ENCODE results near the gene ITGAL. TPM values are rescaled to one million over a fixed set of nuclear protein-coding genes. Genes with fewer than 3 reads are reported as not detected.
A peak's percentile ranks its signal among the peaks of the same experiment; 100 is the strongest.

ITGAL gene
- total and polyA plus RNA-seq, 2 of the 13 experiments (the other 11 are each of a cell fraction or from before 2014, with no cell fraction given): 0.86 to 1.2 TPM

- TF ChIP-seq HMGXB4 (CRISPR knock-in tag; IDR thresholded peaks at IDR 0.05; ENCODE audit: borderline replicate concordance in 1 of 2, low read depth in 1 of 2) (peak; percentile 91; a peak in 3 of 4 replicates), MIXL1 (CRISPR knock-in tag; IDR thresholded peaks at IDR 0.05) (0 out of 2 replicates have a peak, but pooled peaks have one; percentile 17), ZNF441 (CRISPR knock-in tag; IDR thresholded peaks at IDR 0.05; ENCODE audit: borderline replicate concordance) (0 out of 2 replicates have a peak, but pooled peaks have one; percentile 66), REL (CRISPR knock-in tag; conservative IDR thresholded peaks at IDR 0.05) (no peak), KAT8 (CRISPR knock-in tag; IDR thresholded peaks at IDR 0.05) (peak; percentile 44; the same call in 1 of the 2 replicates), ZNF670 (CRISPR knock-in tag; IDR thresholded peaks at IDR 0.05; ENCODE audit: borderline replicate concordance) (no peak), ZNF274 (CRISPR knock-in tag; IDR thresholded peaks at IDR 0.05) (peak; percentile 65), ZNF558 (CRISPR knock-in tag; IDR thresholded peaks at IDR 0.05; ENCODE audit: borderline replicate concordance) (no peak), ZC3H13 (CRISPR knock-in tag; IDR thresholded peaks at IDR 0.05) (peak; percentile 60; the same call in 1 of the 2 replicates), RARG (CRISPR knock-in tag; IDR thresholded peaks at IDR 0.05; ENCODE audit: low read depth) (no peak), ZBTB3 (CRISPR knock-in tag; IDR thresholded peaks at IDR 0.05; ENCODE audit: borderline replicate concordance, low read depth) (peak; percentile 84; the same call in 1 of the 2 replicates), ZBTB46 (CRISPR knock-in tag; IDR thresholded peaks at IDR 0.05; ENCODE audit: borderline replicate concordance) (no peak), ZNF777 (CRISPR knock-in tag; IDR thresholded peaks at IDR 0.05) (no peak; the same call in 1 of the 2 replicates), ZNF703 (CRISPR knock-in tag; IDR thresholded peaks at IDR 0.05; ENCODE audit: borderline replicate concordance) (no peak), ZNF20 (CRISPR knock-in tag; IDR thresholded peaks at IDR 0.05) (0 out of 2 replicates have a peak, but pooled peaks have one; percentile 30), YEATS2 (CRISPR knock-in tag; IDR thresholded peaks at IDR 0.05; ENCODE audit: borderline replicate concordance) (peak; percentile 45; the same call in 1 of the 2 replicates), FOXC1 (CRISPR knock-in tag; IDR thresholded peaks at IDR 0.05; ENCODE audit: borderline replicate concordance) (peak; percentile 78; the same call in 1 of the 2 replicates), ARHGAP35 (CRISPR knock-in tag; IDR thresholded peaks at IDR 0.05; ENCODE audit: borderline replicate concordance) (peak; percentile 42; the same call in 1 of the 2 replicates), ONECUT2 (CRISPR knock-in tag; IDR thresholded peaks at IDR 0.05) (peak; percentile 4; the same call in 1 of the 2 replicates), ZBTB7A (CRISPR knock-in tag; IDR thresholded peaks at IDR 0.05) (peak; percentile 57; the same call in 1 of the 2 replicates), ERF (CRISPR knock-in tag; IDR thresholded peaks at IDR 0.05) (peak; percentile 67; the same call in 1 of the 2 replicates), ZNF550 (CRISPR knock-in tag; IDR thresholded peaks at IDR 0.05; ENCODE audit: borderline replicate concordance) (no peak), GMEB1 (CRISPR knock-in tag; IDR thresholded peaks at IDR 0.05; ENCODE audit: borderline replicate concordance) (no peak)
- TF ChIP-seq, protein P1, sequence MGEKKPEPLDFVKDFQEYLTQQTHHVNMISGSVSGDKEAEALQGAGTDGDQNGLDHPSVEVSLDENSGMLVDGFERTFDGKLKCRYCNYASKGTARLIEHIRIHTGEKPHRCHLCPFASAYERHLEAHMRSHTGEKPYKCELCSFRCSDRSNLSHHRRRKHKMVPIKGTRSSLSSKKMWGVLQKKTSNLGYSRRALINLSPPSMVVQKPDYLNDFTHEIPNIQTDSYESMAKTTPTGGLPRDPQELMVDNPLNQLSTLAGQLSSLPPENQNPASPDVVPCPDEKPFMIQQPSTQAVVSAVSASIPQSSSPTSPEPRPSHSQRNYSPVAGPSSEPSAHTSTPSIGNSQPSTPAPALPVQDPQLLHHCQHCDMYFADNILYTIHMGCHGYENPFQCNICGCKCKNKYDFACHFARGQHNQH (CRISPR knock-in tag; IDR thresholded peaks at IDR 0.05): peak; percentile 70
Measured at GRCh38 chr16:30535777-30536190, 63.2 kb downstream of the ITGAL start (continued).
